Stimulated activated CD8-positive, alpha-beta memory T cell treated with anti-CD3 and anti-CD28 coated beads, Interleukin-4, amount 100 ng/mL, for 1 hour (primary cell): ENCODE results near the gene ONECUT3.
"Not testable (repeated sequence)": the region's sequence is repeated elsewhere in the genome, so short reads cannot be mapped to it uniquely, and the experiment has no call there.

ENCODE experiments used
- DNase-seq, 2 donors: peaks; one replicate each; pipeline ENCODE4 v3.0.0-alpha.2; 2020; ENCODE audit warnings: low read depth in 2 of 2, low spot score in 1 of 2

Gene ONECUT3

DNA sequence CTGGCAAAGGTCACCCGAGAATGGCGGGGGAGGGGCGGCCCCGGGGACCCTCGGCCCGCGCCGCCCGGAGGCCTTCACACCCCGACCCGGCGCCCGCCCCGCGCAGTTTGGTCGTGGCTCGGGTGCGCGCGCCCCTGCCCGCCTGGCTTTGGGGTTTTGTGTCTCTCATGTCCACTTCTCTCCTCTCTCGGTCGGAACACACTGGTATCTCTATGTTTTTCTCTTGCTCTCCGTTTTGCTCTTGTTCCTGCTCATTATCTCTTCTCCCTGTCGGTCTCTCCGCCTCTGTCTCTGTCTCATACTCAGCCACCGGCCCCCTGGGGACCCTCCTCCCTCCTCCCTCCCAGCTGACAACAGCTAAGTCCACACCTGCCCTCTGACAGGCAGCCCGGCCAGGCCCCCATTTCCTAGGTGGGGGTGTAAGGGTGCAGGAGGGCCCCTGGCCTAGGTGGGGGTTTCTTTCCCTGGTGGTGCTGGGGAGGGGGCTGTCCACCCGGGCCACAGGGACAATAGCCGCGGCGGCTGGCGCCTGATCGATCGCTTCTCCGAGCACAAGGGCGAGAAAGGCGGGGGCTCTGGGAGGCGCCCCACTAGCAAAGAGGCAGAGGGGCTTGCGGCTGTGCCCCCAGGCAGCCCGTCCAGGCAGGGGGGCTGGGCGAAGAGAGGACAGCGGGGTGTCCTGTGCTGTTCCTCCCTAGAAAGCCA, 2.3 kb downstream of the ONECUT3 start:
- DNase-seq = no peak

DNA sequence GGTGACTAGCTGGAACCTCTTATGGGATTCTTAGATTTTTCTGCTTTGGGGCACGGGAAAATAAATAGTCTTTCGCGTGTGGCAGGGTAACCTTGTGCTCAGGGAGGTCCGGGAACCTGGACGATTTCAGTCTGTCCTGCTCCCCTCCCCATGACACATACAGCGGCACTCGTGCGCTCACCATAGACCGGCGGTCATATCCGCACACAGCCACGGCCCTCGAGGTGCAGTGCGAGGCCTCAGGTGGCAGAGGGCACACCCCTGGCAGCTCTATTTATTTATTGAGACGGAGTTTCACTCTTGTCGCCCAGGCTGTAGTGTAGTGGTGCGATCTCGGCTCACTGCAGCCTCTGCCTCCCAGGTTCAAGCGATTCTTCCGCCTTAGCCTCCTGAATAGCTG, 3.0 kb downstream of the ONECUT3 start:
- no peak for DNase-seq

DNA sequence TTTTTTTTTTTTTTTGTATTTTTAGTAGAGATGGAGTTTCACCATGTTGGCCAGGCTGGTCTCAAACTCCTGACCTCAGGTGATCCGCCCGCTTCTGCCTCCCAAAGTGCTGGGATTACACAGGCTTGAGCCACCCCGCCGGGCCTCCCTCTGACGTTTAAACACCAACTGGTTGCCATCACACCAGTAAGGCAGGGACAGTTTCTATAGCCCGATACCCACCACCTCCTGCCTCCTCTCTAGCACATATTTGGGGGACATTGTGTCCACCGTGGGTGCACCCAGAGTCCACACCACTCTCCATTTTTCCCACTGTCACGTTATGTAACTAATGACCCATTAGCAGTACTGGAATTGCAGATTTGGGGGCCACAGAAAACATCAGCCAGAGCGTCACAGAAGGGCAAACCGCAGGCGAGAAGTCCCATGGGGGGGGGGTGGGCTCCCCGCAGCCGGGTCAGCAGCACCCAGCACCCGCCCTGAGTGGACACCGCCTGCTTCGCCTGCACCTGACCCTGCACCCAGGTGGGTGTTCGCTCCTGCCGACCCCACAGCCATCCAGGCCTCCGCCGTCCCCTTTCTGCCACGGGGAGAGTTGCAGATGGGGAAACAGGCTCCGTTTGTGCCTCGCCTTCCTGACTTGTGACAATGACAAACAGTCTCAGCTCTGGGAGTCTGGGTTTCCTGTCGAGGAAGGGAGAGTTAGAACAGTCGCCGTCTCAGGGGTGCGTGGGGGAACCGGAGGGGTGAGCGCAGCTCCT, 3.6 kb downstream of the ONECUT3 start:
- no peak for DNase-seq

DNA sequence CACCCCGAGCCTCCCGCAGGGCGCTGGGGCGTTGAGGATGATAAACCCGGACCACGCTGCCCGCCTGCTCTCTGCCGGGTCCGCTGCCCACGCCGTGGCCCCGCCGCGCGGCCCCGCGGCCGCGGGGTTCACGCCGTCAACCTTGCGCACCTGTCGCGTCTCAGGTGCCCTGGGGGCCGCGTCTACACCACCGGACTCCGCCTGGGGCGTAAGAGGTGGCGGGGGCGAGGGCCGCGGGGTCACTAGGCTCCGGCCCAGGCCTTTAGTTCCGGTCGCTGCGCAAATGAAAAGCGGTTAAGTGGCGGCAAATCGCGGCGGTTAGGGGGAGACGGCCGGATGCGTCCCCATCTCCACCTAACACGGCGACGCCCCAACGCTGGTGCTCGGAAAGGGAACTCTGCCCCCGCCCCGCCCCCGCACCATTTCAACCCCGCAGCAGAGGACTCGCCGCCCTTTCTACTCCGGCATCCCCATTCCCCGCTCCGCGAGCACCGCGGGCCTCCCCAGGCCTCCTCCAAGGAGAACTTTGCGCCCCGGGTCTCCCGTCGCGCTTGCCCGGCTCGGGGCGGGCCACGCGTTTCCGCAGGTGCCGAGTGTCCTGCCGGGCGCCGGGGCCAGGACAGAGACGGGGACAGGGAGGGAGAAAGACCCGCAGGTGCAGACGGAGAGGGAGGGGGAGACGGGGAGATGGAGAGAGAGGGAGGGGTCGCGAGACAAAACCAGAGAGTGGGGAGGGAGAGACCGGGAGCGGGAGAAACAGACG, 4.3 kb downstream of the ONECUT3 start:
- DNase-seq = no peak

- no peak for DNase-seq
Measured at GRCh38 chr19:1758231-1758577, 4.9 kb downstream of the ONECUT3 start.

- DNase-seq = no peak
Measured at GRCh38 chr19:1758959-1759903, 5.9 kb downstream of the ONECUT3 start.

DNA sequence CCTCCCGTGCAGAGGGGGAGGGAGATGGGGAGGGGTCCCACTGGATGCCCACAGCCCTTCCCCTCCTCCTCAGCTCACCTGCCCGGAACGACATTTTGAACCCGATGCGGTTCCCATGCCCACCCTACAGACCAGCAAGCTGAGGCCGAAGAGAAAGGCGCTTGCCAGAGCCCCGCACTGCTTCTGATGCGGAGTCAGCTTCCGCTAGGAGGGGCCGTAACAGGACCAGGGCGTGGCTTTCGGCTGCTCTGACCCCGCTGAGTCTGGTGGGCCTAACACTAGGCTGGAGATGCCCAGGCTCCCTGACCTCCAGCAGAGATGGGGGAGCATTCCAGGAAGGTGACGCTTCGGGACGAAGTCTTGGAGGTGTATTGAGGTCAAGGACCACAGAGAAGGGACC, 6.7 kb downstream of the ONECUT3 start:
- no peak for DNase-seq

DNA sequence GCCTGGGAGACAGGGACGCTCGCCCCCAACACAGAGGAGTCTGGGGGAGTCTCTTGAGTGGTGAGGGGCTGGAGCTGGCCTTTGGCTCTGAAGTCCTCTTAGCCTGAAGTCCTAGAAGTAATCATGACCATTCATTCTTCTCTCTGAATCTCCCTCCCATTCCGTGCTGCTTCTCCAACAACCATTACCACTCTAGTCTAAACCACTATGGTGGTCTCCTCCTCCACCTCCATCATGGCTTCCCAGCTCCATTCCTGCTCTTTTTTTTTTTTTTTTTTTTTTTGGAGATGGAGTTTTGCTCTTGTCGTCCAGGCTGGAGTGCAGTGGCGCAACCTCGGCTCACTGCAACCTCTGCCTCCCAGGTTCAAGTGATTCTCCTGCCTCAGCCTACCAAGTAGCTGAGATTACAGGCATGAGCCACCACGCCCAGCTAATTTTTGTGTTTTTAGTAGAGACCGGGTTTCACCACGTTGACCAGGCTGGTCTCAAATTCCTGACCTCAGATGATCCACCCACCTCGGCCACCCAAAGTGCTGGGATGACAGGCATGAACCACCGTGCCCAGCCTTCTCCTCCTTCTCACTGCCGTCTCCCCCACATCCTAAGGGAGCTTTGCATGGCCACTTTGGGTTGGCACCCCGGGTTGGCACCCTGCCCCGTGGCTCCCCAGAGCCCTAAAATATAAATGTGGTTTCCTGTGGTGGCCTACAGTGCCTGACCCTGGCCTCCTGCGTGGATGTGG, 7.7 kb downstream of the ONECUT3 start:
- DNase-seq = not testable (repeated sequence)

GRCh38 chr19:1761528-1762242, 8.4 kb downstream of the ONECUT3 start:
- DNase-seq = no peak

- no peak for DNase-seq
Measured at GRCh38 chr19:1762243-1763117, 9.2 kb downstream of the ONECUT3 start.

- DNase-seq = no peak
Measured at GRCh38 chr19:1763648-1764639, 10.6 kb downstream of the ONECUT3 start.

GRCh38 chr19:1764729-1765128, 11.4 kb downstream of the ONECUT3 start:
- DNase-seq = no peak

DNA sequence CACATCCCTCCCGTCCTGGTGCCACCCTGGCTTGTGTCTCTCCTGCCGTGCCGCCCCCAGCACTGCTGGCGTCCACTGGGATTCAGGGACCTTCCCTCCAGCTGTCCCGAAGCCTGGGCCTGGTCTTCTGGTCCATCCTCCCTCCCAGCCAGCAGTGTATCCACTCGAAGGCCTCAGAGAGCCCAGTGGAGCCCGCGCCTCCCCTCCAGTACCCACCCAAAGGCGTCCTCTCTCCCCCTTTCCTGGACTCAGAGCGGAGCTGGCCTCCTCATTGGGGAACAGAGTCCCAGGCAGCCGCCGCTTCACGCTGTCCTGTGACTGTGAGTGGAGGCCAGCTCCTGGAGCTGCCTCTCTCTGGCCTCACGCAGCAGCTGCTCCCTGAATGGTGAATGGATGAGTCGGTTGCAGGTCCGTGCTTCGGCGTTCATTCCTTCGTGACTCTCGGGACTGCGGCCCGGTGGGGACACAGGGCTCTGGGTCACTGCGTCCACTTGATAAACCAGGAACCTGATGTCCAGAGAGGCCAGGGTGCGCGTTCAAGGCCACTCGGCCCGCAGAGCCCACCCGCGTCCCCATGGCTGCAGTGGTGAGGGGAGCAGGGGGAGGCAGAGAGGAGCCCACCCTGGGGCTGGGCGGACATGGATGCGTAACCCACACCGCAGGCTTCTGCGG, 12.1 kb downstream of the ONECUT3 start:
- DNase-seq = no peak

DNA sequence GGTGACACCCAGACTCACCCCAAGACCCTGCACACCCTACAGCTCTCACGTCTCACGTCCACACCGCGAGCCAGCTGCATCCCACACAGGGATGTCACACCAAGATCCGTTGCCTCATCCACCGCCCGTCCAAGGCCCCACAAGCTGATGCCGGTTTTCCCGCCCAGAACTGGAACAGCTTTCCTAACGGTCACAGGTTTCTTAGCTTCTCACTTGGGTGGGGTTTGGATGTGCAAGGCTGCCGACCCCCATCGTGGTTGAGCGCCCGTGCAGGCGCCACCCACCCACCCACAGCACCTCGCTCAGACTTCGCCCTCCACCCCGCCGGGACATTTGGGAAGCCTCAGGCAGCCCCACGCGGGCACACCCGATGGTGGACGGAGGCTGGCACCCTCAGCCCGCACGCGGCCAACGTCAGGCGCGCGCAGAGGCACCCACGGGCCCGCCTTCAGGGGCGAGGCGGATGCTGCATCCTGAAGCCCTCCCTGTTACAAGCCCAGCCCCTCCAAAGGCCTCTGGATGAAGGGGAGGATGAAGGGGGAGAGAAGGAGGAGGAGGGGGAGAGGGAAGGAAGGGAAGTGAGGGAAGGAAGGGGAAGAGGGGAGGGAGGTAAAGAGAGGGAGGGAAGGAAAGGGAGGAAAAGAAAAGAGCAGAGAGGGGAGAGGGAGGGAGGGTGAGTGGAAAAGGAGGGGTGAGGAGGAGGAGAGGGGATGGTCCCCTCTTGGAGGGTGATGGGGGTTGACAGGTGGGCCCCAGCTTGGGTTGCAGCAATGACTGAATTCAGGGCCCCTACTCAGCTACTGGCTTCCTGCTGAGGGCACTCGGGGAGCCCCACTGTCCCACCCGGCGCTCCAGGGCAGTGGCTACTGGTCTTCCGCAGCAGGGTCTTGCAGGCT, 12.8 kb downstream of the ONECUT3 start:
- no peak for DNase-seq

- no peak for DNase-seq
Measured at GRCh38 chr19:1766800-1767352, 13.6 kb downstream of the ONECUT3 start.
